DMS114 treated with DMSO at 0.1 percent for 48 hours (cell line): ENCODE measurements around the gene ACBD3.

Source experiments
- DNase-seq: peaks from one replicate; lab custom pipeline; 2025; ENCODE audit not compliant: unreplicated experiment; lab: John Stamatoyannopoulos, UW

Gene ACBD3

DNA sequence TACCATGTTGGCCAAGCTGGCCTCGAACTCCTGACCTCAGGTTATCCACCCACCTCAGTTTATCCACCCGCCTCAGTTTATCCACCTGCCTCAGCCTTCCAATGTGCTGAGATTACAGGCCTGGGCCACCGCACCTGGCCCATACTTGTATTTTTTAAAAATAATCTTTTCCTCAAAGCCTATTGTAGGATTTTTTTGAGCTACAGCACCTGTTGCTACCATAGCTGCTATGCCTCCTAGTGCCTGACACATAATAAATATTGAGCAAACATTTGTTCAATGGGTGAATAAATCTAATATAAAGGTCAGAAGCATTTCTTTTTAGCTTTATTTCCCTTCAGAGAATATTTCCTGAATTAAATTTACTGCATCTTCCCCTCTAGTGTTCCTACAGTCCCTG, 15.7 kb upstream of the ACBD3 start:
- DNase-seq: no peak

DNA sequence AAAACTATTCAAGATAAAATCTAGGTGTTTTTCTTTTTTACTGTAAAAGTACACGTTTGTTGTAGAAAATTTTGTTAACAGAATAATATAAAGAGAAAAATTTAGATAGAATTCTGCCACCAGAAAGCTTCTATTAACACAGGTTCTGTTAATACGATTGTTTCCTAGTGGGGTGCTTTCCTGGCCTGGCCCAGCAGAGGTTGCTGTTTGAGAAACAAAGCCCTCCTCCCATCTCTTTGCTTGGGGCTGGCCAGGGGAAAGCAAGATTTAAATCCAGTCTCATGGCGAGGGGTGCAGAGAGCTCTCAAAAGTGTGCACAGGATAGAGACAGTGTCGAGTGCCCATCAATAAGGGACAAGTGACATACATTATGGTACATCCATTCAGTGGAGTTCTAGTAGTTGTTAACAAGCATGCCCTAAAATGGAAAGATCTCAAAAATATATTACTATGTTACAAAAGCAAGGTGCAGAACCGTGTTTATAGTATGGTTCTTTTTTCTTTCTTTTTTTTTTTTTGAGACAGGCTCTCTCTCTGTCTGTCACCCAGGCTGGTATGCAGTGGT, 14.6 kb upstream of the ACBD3 start:
- DNase-seq: no peak

DNA sequence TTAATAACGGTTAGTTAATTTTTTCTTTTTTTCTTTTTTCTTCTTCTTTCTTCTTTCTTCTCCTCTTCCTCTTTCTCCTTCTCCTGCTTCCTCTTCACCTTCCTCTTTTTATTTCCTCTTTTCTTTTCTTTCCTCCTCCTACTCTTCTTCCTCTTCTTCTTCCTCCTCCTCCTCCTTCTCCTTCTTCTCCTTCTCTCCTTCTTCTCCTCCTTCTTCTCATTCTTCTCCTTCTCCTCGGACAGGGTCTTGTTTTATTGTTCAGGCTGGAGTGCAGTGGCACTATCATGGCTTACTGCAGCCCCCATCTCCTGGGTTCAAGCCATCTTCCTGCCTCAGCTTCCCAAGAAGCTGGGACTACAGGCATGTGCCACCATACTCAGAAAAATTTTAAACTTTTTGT, 13.4 kb upstream of the ACBD3 start:
- DNase-seq: no peak

GRCh38 chr1:226195144-226195543, 8.6 kb upstream of the ACBD3 start:
- DNase-seq: no peak

GRCh38 chr1:226187380-226187779, 839 bp upstream of the ACBD3 start:
- no peak for DNase-seq

DNA sequence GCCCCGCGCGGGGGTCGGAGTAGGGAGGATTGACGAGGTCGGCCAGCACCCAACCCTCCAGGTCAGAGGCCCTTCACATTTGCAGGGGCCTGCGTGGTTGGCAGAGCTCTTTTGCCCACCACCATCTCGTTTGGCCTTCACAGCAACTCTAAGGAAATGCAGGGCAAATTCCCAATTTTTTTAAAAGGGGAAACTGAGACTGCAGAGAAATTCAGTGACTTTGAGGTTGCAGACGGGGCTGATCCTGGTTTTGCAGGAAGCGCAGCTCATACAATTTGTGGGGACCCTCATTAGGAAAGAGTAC, 430 bp upstream of the ACBD3 start:
- DNase-seq: no peak

DNA sequence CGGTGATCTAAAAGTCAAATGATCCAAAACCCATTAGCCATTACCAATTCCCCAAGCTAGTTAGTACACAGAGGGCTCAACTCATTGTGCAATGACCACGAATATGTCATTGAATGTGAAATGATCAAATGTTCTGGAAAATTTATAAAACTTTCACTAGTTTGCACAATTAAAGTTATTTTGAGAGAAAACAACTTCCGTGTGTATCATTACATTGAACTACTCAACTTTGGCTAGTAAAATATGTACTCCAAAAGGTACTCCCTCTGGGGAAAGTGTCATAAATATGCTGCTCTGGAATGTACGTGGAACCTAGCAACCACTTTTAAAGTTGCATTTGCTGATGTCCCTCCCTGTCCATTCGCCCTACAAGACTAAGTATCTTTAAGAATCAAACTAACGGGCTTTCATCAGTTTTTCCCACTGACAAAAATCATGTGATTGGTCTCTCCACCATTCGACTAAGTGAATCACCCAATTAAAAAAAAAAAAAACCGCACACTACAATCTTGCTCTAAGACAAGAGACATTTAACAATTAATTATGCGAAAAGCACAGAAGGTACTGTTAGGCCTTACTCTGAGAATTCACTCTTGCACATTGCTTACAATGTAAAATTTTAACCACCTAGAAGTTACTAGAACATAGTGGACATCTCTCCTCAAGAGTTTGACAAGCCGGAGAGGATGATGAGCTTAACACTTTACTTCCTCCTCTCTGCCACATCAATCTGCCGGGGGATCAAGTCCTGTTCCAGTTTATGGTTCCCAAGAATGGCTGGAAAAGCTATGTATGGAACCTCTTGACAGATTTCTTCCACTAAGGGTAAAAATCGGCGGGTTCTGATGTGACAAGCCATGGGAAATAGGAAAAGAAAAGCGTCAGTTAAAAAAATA, 1.2 kb downstream of the ACBD3 start:
- DNase-seq: no peak

GRCh38 chr1:226181996-226182714, 4.4 kb downstream of the ACBD3 start:
- no peak for DNase-seq

DNA sequence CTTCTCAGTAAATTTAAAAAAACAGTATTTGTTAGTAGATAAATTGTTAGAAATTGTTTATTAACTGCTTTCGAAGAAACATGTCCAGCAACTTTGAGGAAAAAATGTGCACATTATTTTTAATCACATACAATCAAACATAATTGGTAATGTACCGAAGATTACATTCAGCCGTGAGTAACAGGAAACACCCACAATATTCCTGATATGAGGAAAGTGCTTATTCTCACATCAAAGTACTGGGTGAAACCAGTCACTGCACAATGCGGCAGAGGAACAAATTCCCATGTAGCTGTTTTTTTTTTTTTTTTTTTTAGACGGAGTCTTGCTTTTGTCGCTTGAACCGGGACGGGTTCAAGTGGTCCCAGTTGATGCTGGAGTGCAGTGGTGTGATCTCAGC, 9.7 kb downstream of the ACBD3 start:
- no peak for DNase-seq

- no peak for DNase-seq
These were observed 14.0 kb downstream of the ACBD3 start for GRCh38 chr1:226172589-226172988.

DNA sequence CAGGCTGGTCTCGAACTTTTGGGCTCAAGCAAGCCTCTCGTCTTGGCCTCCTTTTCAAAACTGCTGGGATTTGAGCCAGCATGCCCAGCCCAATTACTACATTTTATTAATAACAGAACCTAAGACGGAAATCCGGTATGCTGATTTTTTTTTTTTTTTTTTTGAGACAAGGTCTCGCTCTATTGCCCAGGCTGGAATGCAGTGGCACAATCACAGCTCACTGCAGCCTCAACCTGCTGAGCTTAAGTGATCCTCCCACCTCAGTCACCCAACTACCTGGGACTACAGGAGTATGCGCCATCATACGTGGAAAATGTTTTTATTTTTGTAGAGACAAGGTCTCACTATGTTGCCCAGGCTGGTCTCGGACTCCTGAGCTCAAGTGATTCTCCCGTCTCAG, 20.2 kb downstream of the ACBD3 start:
- DNase-seq: no peak

- DNase-seq: no peak
These were observed 22.4 kb downstream of the ACBD3 start for GRCh38 chr1:226164154-226164553.

GRCh38 chr1:226162898-226163297, 23.6 kb downstream of the ACBD3 start:
- no peak for DNase-seq

DNA sequence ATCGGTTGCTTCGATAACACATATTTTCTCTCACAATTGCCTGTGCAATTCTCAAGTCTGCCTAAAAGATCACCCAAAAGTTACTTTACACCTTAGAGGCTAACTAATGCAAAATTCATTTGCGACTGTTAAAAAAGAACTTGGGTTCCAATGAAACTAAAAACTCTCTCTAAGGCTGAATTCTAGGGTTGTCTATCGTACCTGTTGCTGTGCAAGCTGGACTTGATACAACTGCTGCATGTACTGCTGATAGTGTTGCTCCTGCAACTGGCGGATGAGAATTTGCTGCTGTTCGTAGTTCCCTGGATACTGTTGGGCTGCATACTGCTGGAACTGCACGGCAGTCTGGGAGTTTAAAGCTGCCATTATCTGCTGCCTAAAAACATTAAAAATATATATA, 27.6 kb downstream of the ACBD3 start:
- DNase-seq: no peak

DNA sequence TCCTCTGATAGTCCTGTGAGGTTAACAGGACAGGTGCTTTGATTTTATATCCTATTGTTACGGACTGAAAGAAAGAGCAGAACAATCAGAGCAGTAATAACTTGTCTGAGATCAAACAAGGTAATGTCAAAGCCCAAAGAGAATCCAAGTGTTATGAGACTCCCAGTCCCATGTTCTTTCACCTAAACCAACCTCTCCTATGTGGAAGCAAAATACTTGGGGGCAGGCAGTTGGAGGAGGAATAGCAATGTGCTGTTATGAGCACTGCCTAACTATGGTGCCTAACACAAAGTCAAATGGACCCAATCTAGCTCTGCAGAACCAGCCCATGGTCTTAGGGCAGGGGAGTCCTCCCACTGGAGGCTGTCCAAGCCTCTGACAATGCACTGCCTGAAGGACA, 28.1 kb downstream of the ACBD3 start:
- no peak for DNase-seq

- DNase-seq: no peak
These were observed 28.7 kb downstream of the ACBD3 start for GRCh38 chr1:226157761-226158316.

DNA sequence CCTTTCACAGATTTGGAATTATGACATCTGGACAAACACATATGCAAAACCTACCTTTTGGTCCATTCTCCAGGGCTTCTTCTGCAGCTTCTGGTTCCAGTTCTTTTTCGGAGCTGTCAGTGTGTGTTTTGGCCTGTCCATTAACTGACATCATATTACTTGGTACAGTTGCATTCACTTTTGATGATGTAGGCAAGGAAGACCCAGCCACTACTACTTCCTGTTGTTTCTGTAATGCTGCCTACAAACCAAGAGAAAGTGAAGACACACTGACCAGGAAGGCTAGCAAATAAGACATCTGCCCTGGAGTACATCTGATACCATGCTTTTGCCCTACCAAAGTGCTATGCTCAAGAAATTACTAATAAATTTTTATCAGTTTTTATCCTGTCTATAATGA, 31.9 kb downstream of the ACBD3 start:
- DNase-seq: no peak

DNA sequence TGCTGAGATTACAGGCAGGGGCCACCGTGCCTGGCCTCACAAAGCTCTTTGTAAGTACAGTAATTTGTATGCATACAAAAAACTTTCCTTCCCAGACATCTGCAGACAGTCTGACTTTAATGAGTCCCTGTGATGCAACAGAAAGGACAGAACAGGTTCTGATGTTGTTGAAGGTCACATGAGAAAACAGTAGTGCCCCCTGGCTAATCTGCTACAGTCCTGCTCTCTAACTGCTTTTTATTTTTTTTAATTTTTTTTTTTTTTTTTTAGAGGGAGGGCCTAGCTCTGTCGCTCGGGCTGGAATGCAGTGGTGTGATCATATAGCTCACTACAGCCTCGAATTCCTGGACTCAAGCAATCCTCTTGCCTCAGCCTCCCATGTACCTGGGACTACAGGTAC, 36.7 kb downstream of the ACBD3 start:
- no peak for DNase-seq

DNA sequence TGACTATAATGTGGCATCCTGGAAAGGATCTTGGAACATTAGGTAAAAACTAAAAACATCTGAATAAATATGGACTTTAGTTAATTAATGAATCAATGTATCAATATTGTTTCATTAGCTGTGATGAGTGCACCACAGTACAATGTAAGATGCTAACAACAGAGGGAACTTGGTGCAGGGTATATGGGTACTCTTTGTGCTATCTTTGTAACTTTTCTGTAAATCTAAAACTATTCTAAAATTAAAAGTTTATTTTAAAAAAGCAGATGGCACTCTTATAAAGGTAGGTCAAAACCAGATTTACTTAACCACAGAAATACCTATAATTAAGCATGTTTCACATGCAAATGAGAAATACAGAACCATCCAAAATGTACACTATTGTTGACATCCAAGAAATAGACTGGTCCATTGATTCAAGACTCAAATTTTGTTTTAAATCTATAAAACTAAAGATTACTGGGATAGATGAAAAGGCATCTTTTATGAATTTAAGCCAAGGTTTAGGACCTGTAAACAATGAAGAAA, 38.4 kb downstream of the ACBD3 start:
- DNase-seq: no peak

- DNase-seq: no peak
These were observed 42.5 kb downstream of the ACBD3 start for GRCh38 chr1:226144045-226144444.

GRCh38 chr1:226135709-226136108, 50.8 kb downstream of the ACBD3 start:
- DNase-seq: no peak
